Body of pancreas (tissue), 4 donors: ENCODE measurements around the gene SFTPB.

Experiments used
- POLR2A ChIP-seq, 3 donors: fragments of 450-650 bp; IDR thresholded peaks; one replicate each; pipeline ENCODE4 v1.6.1; 2016; ENCODE audit warnings: antibody characterized with exemption in 3 of 3, mild to moderate bottlenecking in 2 of 3
- TF ChIP-seq, protein P1 (sequence below), 7 experiments: fragments of 450-650 bp in 4 of 7; fragments of 200-600 bp in 3 of 7; sonication (generic) in 3 of 7; IDR thresholded peaks; one replicate each; pipeline ENCODE4 v1.5.1; 2016 to 2019; ENCODE audit warnings: antibody characterized with exemption in 7 of 7

DNA sequence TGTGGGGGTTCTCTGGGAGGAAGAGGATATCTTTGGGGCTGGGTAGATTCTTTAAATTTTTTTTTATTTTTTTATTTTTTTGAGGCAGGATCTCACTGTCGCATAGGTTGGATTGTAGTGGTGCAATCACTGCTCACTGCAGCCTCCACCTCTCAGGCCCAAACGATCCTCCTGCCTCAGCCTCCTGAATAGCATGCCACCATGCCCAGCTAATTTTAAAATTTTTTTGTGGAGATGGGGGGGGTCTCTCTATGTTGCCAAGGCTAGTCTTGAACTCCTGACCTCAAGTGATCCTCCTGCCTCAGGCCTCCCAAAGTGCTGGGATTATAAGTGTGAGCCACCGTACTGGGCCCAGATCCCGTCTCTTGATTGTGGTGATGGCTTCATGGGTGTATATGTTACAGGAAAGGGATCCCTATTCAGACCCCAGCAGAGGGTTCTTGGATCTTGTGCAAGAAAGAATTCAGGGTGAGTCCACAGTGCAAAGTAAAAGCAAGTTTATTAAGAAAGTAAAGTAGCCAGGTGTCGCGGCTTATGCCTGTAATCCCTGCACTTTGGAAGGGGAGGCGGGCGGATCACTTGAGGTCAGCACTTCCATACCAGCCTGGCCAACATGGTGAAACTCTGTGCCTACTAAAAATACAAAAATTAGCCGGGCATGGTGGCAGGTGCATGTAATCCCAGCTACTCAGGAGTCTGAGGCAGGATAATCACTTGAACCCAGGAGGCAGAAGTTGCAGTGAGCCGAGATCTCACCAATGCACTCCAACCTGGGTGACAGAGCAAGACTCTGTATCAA, 54.1 kb downstream of the SFTPB start:
- TF ChIP-seq, protein P1, sequence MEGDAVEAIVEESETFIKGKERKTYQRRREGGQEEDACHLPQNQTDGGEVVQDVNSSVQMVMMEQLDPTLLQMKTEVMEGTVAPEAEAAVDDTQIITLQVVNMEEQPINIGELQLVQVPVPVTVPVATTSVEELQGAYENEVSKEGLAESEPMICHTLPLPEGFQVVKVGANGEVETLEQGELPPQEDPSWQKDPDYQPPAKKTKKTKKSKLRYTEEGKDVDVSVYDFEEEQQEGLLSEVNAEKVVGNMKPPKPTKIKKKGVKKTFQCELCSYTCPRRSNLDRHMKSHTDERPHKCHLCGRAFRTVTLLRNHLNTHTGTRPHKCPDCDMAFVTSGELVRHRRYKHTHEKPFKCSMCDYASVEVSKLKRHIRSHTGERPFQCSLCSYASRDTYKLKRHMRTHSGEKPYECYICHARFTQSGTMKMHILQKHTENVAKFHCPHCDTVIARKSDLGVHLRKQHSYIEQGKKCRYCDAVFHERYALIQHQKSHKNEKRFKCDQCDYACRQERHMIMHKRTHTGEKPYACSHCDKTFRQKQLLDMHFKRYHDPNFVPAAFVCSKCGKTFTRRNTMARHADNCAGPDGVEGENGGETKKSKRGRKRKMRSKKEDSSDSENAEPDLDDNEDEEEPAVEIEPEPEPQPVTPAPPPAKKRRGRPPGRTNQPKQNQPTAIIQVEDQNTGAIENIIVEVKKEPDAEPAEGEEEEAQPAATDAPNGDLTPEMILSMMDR (IDR thresholded peaks at IDR 0.05), result no peak
- no peak for TF ChIP-seq POLR2A (IDR thresholded peaks at IDR 0.05)
